GM20000 (cell line): ENCODE results near the gene MRPL58.
A peak's percentile ranks its signal among the peaks of the same experiment; 100 is the strongest.
"Not testable (repeated sequence)": the region's sequence is repeated elsewhere in the genome, so short reads cannot be mapped to it uniquely, and the experiment has no call there.

Source experiments
- DNase-seq: peaks from one replicate; pipeline ENCODE4 v3.0.0; 2012; ENCODE audit warnings: low spot score
- TF ChIP-seq, protein P1 (sequence below): IDR thresholded peaks from 2 replicates; pipeline ENCODE4 v1.5.1; 2012; ENCODE audit warnings: mild to moderate bottlenecking, control low read depth; ENCODE audit errors: extremely low read depth, missing control alignments

Gene MRPL58

DNA sequence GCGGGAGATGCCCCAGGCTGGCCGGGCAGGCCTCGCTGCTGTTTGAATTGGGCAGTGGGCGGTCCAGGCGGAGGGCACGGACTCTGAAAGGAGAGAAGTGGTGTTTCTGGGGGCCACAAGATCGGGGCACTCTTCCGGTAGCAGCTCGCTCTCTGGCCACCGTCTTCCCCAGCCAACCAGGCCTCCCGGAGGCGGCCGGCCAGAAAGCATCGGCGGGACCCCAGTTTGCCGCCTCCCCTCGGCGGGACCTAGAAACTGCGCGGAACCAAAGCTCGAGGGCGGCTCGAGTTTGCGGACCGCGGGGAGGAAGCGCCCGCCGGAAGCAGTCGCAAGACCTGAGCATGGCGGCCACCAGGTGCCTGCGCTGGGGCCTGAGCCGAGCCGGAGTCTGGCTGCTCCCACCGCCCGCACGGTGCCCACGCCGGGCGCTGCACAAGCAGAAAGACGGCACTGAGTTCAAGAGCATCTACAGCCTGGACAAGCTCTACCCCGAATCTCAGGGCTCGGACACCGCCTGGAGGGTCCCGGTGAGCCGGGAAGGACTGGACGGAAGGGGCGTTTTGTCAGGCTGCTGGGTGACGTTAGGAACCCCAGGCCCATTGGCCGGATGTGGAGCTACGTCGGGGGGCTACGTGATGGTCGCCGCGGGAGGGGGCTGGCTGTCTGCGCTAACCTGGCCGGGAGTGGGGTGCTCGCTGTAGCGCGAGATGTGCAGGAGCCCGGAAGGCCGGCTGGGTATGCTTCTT, at the start of gene MRPL58:
Gene MRPL58 (plus strand): TSS at position 325 of the 746 bp plus-strand sequence. CDS start 17 bp downstream, at position 342.
- peak; percentile 93 for DNase-seq
- TF ChIP-seq, protein P1, sequence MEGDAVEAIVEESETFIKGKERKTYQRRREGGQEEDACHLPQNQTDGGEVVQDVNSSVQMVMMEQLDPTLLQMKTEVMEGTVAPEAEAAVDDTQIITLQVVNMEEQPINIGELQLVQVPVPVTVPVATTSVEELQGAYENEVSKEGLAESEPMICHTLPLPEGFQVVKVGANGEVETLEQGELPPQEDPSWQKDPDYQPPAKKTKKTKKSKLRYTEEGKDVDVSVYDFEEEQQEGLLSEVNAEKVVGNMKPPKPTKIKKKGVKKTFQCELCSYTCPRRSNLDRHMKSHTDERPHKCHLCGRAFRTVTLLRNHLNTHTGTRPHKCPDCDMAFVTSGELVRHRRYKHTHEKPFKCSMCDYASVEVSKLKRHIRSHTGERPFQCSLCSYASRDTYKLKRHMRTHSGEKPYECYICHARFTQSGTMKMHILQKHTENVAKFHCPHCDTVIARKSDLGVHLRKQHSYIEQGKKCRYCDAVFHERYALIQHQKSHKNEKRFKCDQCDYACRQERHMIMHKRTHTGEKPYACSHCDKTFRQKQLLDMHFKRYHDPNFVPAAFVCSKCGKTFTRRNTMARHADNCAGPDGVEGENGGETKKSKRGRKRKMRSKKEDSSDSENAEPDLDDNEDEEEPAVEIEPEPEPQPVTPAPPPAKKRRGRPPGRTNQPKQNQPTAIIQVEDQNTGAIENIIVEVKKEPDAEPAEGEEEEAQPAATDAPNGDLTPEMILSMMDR: peak; percentile 21

DNA sequence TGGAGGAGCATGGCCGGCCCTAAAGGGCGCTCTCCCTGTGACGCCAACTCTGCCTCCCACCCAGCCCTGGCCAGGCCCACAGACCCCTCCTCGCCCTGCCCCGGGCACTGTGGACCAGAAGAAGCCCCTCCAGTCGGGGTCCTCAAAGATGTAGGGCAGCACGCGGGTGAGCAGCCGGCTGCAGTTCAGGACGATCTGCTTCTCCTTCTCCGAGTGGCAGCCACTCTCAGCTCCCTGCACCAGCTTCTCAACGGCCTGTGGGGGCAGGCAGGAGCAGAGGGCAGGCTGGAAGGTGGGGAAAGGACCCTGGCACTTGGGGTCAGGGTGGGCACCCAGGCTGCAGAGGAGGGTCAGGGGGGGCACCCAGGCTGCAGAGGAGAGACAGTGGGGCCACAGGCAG, 48.8 kb upstream of the MRPL58 start:
- TF ChIP-seq, protein P1: no peak
- DNase-seq: no peak

DNA sequence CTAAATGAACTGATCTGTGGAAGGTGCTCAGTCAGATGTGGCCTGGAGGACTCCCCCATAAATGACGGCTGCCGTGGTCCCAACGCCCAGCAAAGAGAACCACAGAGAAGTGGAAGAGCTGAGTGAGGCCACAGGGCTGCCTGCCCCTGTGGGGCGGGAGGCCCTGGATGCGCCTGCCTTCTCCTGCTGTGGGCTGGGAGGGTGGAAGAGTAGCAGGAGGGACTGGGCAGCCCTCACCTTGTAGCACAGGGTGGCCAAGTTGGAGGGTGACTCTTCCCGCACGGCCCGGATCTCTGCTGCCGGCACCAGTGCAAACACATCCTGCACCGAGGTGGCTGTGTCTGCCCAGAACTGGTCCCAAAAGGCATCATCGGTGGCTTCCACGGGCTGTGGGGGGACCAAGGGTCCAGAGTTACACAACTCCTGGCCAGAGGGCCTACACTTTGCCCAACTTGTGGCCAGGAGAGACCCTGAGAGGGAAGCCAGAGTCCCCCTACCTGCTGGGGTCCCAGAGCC, 48.2 kb upstream of the MRPL58 start:
- TF ChIP-seq, protein P1: no peak
- DNase-seq: no peak

DNA sequence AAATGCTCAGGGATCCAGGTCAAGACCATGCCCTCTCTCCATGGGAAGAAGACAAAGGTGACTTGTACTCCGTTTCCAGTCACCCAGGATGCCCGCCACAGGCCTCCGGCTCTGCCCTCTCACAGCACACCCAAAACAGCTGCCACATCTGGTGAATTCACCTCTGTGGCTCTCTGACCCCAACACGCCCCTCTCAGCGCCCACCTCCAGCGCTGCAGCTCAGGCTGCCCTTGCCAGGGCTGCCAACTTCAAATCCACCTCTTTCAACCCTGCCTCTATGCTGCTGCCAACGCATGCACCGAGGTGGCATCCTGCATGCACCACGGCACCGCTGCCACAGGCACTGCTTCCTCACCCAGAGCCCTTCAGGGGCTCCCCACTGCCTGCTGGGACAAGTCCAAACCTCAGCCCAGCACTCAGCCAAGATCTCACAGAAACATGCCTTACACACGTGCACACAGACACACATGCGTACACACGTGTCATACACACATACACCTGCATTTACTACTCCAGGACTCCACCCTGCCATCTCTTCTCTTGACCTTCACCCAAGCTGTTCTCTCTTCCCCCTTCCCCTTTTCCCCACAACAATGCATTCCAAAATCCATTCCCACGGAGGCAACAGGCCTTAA, 47.4 kb upstream of the MRPL58 start:
- no peak for DNase-seq
- TF ChIP-seq, protein P1: no peak

DNA sequence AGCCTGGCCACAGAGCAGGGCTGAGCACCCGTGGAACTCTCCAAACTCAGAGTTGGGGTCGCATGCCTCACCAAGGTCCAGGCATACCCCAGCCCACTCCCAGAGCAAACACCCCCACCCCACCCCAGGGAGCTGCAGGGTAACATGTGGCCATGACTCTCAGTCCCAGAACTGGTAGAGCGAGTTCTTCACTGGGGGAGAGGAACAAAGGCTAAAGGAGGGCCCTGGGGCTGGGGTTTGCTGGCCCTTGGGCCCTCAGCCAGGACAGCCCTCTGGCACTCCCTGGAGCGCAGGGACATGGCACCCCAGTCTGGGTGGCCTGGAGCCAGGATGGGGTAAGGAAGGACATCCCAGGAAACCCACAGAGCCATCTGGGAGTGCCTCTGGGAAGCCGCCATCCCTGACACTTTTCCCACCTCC, 44.1 kb upstream of the MRPL58 start:
- TF ChIP-seq, protein P1: no peak
- DNase-seq: no peak

DNA sequence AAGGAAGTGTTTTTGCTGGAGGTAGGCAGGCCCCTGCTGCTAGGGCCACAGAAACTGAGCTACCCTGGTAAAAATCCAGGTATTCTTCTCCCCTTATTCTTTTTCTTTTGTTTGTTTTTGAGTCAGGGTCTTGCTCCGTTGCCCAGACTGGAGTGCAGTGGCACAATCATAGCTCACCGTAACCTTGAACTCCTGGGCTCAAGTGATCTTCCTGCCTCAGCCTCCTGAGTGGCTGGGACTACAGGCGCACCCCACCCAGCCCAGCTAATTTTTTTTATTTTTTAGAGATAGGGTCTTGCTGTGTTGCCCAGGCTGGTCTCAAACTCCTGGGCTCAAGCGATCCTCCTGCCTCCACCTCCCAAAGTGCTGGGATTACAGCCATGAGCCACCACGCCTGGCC, 43.0 kb upstream of the MRPL58 start:
- not testable (repeated sequence) for DNase-seq

DNA sequence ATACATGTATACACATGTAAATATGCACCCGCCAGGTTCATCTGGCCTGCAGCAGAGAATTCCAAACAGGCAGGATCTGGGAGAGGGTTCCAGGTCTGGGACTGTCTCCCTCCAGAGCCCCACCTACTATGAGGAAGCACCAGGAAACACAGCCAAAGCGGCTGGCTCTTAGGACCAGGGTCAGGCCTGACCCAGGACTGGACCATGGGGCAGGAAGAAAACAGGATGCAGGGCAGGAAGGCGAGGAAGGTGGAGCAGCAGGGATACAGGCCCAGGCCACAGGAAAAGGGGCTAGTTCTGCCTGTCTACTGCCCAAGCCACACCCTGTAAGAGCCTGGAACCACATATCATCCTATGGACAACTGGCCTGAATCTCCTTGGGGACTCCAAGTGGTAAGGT, 42.1 kb upstream of the MRPL58 start:
- DNase-seq: no peak
- TF ChIP-seq, protein P1: no peak
